GM19239 (cell line): ENCODE data around the gene RAB37.

ENCODE experiments used
- DNase-seq: peaks from one replicate; pipeline ENCODE4 v3.0.0; 2011; ENCODE audit warnings: low spot score; ENCODE audit not compliant: insufficient read length
- FAIRE-seq: peaks from 2 replicates; lab custom pipeline; 2011; peaks lifted over from hg19 to GRCh38; lab: Jason Lieb, UNC

RAB37 gene

GRCh38 chr17:74743755-74744154 lies 6.7 kb downstream of the RAB37 start:
- DNase-seq (no peak), FAIRE-seq (no peak)

GRCh38 chr17:74744349-74744713 lies 7.3 kb downstream of the RAB37 start:
- FAIRE-seq: no peak
- no peak for DNase-seq

- peak; percentile 65 for DNase-seq
- FAIRE-seq: peak; percentile 88
These were observed 7.9 kb downstream of the RAB37 start for GRCh38 chr17:74744714-74745547.

- no peak for FAIRE-seq
- DNase-seq: no peak
These were observed 8.6 kb downstream of the RAB37 start for GRCh38 chr17:74745548-74746177.

GRCh38 chr17:74746376-74746775 lies 9.3 kb downstream of the RAB37 start:
- FAIRE-seq (no peak), DNase-seq (no peak)

GRCh38 chr17:74746922-74747321 lies 9.9 kb downstream of the RAB37 start:
- no peak for FAIRE-seq
- no peak for DNase-seq

GRCh38 chr17:74748279-74748528 lies 11.1 kb downstream of the RAB37 start:
- DNase-seq: no peak
- no peak for FAIRE-seq

GRCh38 chr17:74748529-74749278 lies 11.6 kb downstream of the RAB37 start, which contains the start of gene NHERF1:
Gene NHERF1, plus strand, starts transcription at chr17:74748628. Its CDS starts 219 bp downstream, at chr17:74748847.
- DNase-seq: peak; percentile 90
- peak; percentile 75 for FAIRE-seq

GRCh38 chr17:74749279-74750038 lies 12.4 kb downstream of the RAB37 start:
- DNase-seq (no peak), FAIRE-seq (no peak)

GRCh38 chr17:74750039-74750326 lies 12.9 kb downstream of the RAB37 start:
- FAIRE-seq: no peak
- no peak for DNase-seq

- no peak for FAIRE-seq
- DNase-seq: no peak
These were observed 13.4 kb downstream of the RAB37 start for GRCh38 chr17:74750327-74751069.

- DNase-seq (no peak), FAIRE-seq (no peak)
These were observed 15.4 kb downstream of the RAB37 start for GRCh38 chr17:74752415-74752814.

- DNase-seq (no peak), FAIRE-seq (no peak)
These were observed 15.9 kb downstream of the RAB37 start for GRCh38 chr17:74752822-74753401.

- DNase-seq (no peak), FAIRE-seq (no peak)
These were observed 17.8 kb downstream of the RAB37 start for GRCh38 chr17:74754832-74755231.

- DNase-seq (no peak), FAIRE-seq (no peak)
These were observed 18.5 kb downstream of the RAB37 start for GRCh38 chr17:74755533-74755932.

- DNase-seq (no peak), FAIRE-seq (no peak)
These were observed 19.8 kb downstream of the RAB37 start for GRCh38 chr17:74756891-74757290.

GRCh38 chr17:74757502-74757901 lies 20.4 kb downstream of the RAB37 start:
- FAIRE-seq (no peak), DNase-seq (no peak)

- no peak for DNase-seq
These were observed 21.1 kb downstream of the RAB37 start for GRCh38 chr17:74757931-74758847.

GRCh38 chr17:74758848-74759168 lies 21.8 kb downstream of the RAB37 start:
- DNase-seq: no peak
- no peak for FAIRE-seq

More at GRCh38 chr17:74757931-74758847, 21.1 kb downstream of the RAB37 start:
- no peak for FAIRE-seq
